Activated CD4-positive, alpha-beta T cell treated with anti-CD3 and anti-CD28 coated beads, Interleukin-2, amount 50 U/mL, for 16 hours (primary cell): ENCODE measurements around the gene MCF2L.
"Not testable (repeated sequence)": the region's sequence is repeated elsewhere in the genome, so short reads cannot be mapped to it uniquely, and the experiment has no call there.

Source experiments
- DNase-seq: peaks from one replicate; pipeline ENCODE4 v3.0.0-alpha.2; 2020

MCF2L gene

GRCh38 chr13:112968910-112969691 is at the start of gene MCF2L:
MCF2L (plus strand) TSS chr13:112969214; CDS start chr13:112969380, 166 bp downstream.
- peak; percentile 25 for DNase-seq

DNA sequence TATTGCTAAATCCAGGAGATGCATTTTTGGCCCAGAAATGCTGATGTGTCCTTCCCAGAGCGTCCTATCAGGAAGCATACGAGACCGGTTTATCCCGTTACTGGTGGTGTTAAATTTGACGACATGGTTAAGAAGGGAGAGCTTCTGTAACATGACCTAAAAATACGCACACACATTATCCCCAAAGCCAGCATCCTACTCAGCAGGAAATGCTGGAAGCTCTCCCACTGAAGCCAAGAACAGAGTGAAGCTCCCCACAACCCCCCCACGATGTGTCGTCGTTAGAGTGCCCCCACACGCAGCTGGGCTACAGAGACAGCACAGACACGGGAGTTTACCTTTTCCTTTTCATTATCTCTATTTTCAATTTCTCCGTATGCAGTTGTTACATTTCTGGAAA is 45.1 kb upstream of the MCF2L start:
- no peak for DNase-seq

GRCh38 chr13:112924365-112924764 is 44.6 kb upstream of the MCF2L start:
- no peak for DNase-seq

GRCh38 chr13:112926003-112926402 is 43.0 kb upstream of the MCF2L start:
- no peak for DNase-seq

- DNase-seq, result no peak
Measured at GRCh38 chr13:112926993-112927392, 42.0 kb upstream of the MCF2L start.

DNA sequence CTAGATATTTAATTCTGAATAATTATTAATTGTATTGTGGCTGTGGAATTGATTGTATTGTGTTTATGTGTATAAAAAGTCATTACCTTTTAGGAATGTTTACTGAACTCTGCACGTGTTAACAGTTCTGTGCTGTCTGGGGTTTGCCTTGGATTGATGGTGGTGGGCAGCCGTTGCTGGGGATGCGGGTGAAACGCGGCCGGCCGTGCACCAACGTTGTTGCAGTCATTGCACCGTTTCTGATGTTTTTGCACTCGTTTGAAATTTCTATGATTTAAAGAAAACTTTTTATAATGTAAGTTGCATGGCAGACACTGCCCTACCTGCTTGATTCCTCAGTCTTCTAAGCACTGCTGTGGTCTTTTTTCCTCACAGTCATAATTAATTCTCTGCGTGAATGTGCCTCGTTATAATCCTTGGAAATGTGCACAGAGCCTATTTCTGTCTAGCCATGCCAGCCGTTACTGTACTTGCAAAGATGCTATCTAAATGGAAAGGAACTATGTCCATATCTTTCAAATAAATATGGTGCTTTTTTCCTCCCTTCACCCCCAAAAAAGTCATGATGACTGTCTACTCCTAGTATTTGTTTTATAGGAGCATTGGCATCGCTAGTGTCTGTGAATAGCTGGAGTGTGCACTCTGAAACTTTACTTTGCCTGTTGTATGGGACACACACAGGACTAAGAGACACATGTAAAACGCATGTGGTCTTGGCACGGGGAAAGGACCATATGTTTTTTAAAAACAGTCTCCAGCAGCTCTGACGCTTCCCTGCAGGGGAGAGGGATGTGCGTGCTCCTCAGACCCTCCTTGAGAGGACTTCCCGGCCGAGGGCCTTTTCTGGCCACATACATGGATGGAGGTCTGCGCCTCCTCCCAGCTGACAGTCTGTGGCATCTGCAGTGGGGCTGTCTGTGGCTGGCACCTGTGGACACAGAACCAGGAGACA is 40.7 kb upstream of the MCF2L start:
- DNase-seq, result no peak

DNA sequence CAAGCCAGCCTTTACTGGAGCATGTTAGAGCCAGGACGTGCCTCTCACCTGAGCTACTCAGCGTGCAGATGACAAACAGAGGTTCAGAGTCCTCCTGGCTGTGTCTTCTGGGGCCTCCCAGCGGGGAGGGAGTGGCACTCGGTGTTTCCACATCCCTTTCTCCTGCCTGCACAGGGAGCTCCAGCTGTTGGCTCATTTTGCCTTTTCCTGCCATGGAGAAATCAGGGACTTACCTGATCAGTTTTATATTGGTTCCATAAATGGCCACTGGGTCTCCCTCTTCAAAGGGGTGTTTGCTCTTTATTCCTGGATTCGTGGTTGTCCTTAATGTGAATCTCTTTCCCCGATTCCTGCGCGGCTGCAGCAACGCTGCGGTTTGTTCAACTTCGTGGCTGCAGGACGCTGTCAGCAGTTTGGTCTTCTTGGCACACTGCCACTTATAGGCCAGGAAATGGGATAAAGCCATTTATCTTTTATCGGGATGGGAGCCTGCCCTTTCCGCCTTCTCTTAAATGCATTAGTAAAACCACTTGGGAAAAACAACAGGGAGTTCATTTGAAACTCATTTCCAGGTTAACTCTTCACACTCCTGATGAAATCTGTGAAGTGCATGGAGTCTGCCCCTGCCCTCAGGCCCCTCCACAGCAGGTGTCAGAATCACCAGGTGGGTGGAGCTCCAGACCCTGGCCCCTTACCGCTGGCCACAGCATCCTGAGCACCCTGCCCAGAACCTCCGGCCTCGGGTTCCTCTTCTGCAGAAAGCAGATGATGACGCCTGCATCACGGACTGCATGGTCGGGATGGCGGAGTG is 39.8 kb upstream of the MCF2L start:
- no peak for DNase-seq

- no peak for DNase-seq
Measured at GRCh38 chr13:112929783-112930055, 39.3 kb upstream of the MCF2L start.

DNA sequence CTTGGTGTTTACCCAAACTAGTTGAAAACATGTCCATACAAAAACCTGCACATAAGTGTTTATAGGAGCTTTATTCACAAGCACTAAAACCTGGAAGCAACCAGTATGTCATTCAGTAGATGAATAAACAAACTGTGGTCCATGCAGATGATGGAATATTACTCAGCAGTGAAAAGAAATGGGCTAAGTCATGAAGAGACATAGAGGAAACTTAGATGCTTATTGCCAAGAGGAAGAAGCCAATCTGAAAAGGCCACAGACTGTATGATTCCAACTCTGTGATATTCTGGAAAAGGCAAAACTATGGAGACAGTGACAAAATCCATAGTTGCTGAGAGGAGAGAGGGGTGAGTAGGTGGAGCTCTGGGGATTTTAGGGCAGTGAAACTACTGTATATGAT is 38.8 kb upstream of the MCF2L start:
- DNase-seq, result no peak

DNA sequence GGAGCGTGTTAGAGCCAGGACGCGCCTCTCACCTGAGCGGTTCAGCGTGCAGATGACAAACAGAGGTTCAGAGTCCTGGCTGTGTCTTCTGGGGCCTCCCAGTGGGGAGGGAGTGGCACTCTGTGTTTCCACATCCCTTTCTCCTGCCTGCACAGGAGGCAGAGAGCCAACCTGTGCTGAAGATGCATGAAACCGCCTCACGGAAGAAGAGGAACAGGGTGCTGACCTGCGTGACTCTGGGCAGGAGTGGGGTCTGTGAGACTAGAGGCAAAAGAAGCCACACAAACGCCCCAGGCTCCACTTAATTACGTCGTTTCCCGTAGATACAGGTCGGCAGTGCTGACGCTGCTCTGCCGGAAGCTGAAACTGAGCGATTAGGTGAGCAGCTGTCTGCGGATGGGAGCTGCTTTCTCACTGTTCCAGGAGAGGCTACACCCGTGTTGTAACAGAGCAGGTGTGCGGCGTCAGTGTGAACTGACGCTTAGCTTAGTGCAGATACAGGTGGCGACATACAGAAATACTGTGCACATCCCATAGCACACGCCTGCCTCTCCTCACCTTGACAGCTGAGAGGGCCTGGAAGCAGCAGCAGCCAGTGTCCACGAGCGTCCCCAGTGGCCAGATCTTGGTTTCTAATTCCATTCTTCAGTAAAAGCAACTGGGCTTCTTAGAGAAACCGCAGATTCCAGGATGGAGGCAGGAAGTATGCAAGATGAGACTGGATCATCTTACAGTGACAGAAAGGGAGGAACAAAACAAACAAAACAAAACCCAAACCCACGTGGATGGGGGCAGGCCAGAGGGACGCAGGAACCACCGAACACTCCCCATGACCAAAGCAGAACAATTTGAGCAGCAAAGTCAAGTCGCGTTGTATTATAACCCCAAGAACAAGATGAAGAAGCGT is 37.7 kb upstream of the MCF2L start:
- DNase-seq, result no peak

- no peak for DNase-seq
Measured at GRCh38 chr13:112932971-112933370, 36.0 kb upstream of the MCF2L start.

- DNase-seq, result no peak
Measured at GRCh38 chr13:112933649-112934048, 35.4 kb upstream of the MCF2L start.

GRCh38 chr13:112934078-112934477 is 34.9 kb upstream of the MCF2L start:
- no peak for DNase-seq

DNA sequence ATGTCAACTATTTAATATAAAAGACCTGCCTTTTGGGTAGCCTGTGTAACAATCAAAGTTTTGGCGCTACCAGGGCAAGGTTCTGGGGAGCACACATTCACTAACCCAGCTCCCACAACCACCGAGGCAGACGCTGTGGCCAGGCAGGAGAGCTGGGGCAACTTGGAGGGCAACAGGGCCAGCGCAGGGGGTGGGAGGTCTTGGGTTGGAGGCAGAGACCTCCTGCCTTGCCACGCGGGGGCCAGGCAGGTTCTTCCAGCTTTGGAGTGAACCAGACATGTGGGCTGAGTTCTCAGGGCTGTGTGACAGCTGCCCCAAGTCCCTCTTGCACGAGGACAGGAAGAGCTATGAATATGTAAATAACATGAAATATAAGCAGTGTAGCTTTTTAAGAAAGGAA is 30.3 kb upstream of the MCF2L start:
- no peak for DNase-seq

DNA sequence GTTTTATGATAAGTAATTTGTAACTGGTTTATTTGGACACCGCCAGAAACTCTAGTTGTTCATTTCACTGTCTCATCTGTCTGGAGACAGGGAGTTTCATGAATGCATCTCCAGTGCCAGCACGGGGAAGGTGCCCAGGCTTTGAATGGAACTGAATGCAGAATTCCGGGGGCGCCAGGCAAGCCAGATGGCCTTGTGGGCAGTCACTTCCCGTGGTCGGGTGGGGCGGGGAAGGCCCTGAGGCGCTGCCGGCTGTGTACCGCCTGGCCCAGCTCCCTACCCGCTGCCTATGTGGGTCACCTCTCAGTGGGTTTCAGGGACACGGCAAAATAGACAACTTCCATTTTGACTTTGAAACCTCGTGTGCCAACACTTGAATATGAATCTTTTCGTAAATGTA is 28.8 kb upstream of the MCF2L start:
- DNase-seq, result no peak

GRCh38 chr13:112941349-112941748 is 27.7 kb upstream of the MCF2L start:
- DNase-seq, result no peak

GRCh38 chr13:112941765-112942164 is 27.2 kb upstream of the MCF2L start:
- not testable (repeated sequence) for DNase-seq

DNA sequence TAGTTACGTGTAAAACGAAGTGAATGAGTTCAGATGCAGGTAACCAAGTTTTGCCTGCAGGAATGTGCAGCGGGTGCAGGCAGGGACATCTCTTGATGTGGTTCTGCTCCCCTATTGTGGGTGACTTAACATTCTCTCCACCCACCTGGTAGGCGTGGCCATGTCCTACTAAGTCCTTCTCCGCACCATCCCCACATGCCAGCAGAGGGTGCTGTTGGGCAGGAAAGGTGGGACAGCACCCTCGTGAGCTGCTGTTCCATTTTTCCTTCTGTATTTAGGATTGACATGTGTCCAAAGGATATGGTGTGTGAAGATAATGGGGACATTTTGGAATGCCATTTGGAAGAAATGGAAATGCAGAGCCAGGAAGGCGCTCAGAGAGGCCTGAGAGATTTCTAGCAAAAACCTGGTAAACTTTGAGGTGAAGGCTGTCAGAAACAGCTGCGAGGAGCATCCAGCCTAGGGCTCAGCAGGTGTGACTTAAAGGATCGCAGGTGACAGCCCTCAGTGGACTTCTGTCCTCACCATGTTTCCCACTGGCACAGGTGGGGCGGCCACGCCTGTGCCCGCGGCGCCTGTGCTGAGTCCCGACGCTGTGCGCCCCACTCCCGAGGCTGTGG is 26.2 kb upstream of the MCF2L start:
- peak; percentile 93 for DNase-seq

DNA sequence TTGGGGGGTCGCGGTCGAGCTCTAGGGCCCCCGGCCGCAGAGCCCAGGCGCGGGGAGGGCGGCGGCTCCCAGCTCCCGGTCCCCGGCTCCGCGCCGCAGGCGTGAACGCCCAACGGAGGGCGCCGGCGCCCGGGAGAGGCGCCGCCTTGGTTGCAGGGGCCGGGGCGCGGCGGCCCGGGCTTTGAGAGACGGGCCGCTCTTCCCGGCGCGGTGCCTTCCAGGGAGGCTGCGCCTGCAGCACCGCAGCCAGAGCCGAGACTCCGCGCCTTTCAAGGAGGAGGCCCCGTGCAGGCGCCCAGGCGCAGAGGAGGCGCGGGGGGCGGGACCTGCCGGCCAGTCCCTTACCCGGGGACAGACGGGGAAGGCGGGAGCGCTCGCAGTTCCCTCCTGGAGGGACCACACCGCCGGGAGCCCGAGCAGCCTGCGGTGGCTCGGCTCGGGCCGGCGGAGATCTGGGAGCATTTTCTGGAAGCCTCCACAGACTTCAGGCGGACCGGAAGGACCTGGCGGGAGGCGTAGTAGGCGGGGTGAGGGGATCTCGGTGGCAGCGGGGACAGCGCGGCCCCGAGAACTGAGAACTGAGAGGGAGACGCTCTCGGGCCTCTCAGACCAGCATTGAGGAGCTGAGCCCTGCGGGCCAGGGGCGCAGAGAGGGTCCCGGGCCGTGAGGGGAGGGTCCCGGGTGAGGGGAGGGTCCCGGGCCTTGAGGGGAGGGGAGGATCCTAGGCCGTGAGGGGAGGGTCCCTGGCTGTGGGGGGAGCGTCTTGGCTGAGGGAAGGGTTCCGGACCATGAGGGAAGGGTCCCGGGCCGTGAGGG is 25.5 kb upstream of the MCF2L start:
- DNase-seq, result no peak

- DNase-seq, result no peak
Measured at GRCh38 chr13:112947796-112948195, 21.2 kb upstream of the MCF2L start.
